Body of pancreas (tissue), 4 donors: ENCODE results near the gene PSMA3.

Experiments
- POLR2A ChIP-seq, 3 donors: fragments of 450-650 bp; IDR thresholded peaks; one replicate each; pipeline ENCODE4 v1.6.1; 2016; ENCODE audit warnings: antibody characterized with exemption in 3 of 3, mild to moderate bottlenecking in 2 of 3
- TF ChIP-seq, protein P1 (sequence below), 7 experiments: fragments of 450-650 bp in 4 of 7; fragments of 200-600 bp in 3 of 7; sonication (generic) in 3 of 7; IDR thresholded peaks; one replicate each; pipeline ENCODE4 v1.5.1; 2016 to 2019; ENCODE audit warnings: antibody characterized with exemption in 7 of 7

GRCh38 chr14:58276208-58276607, 31.6 kb downstream of the PSMA3 start:
- TF ChIP-seq, protein P1, sequence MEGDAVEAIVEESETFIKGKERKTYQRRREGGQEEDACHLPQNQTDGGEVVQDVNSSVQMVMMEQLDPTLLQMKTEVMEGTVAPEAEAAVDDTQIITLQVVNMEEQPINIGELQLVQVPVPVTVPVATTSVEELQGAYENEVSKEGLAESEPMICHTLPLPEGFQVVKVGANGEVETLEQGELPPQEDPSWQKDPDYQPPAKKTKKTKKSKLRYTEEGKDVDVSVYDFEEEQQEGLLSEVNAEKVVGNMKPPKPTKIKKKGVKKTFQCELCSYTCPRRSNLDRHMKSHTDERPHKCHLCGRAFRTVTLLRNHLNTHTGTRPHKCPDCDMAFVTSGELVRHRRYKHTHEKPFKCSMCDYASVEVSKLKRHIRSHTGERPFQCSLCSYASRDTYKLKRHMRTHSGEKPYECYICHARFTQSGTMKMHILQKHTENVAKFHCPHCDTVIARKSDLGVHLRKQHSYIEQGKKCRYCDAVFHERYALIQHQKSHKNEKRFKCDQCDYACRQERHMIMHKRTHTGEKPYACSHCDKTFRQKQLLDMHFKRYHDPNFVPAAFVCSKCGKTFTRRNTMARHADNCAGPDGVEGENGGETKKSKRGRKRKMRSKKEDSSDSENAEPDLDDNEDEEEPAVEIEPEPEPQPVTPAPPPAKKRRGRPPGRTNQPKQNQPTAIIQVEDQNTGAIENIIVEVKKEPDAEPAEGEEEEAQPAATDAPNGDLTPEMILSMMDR (IDR thresholded peaks at IDR 0.05): no peak
- no peak for TF ChIP-seq POLR2A (IDR thresholded peaks at IDR 0.05)
